GM12874 (cell line): ENCODE results near the gene ACTG1.

Experiments
- TF ChIP-seq, protein P1 (sequence below): IDR thresholded peaks from 2 replicates; pipeline ENCODE4 v1.5.1; 2011; ENCODE audit warnings: low read depth, mild to moderate bottlenecking, control low read depth, low read length, moderate library complexity; ENCODE audit not compliant: insufficient read depth

The ACTG1 gene

DNA sequence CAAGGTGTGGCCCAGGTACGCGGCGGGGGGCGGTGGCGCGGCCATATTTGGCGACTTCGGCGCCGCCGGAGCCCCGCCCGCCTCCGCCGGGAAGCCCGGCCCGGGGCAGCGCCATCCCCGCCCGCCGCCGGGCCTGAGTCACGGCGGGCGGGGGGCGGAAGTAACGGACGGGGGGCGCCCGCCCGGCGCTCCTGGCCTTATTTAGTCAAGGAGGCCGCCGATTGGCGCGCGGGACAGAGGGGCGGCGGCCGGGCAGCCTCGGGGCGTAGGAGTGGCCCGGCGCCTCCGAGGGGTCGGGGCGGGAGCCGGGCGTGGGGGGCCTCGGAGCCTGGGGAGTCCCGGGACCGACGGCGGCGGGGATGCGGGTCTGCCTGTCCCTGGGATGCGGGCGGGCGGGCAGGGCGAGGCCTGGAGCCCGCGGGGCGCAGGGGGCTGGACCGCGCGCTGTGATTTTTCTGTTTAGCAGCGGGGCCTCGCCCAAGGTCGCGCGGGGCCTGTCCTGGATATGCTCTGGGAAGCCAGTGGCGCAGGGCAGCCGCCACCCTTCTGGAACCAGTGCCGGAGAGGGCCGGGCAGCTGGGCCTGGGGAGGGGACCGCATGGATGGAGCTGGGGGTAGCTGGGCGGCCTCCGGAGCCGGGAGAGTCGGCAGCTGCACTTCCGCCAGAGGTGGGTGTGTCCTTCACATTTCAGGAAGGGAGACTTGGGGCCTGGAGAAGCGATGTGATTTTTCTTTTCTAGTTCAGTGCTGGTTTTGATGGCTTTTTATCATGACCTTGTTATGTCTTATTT, 2.3 kb upstream of the ACTG1 start:
- TF ChIP-seq, protein P1, sequence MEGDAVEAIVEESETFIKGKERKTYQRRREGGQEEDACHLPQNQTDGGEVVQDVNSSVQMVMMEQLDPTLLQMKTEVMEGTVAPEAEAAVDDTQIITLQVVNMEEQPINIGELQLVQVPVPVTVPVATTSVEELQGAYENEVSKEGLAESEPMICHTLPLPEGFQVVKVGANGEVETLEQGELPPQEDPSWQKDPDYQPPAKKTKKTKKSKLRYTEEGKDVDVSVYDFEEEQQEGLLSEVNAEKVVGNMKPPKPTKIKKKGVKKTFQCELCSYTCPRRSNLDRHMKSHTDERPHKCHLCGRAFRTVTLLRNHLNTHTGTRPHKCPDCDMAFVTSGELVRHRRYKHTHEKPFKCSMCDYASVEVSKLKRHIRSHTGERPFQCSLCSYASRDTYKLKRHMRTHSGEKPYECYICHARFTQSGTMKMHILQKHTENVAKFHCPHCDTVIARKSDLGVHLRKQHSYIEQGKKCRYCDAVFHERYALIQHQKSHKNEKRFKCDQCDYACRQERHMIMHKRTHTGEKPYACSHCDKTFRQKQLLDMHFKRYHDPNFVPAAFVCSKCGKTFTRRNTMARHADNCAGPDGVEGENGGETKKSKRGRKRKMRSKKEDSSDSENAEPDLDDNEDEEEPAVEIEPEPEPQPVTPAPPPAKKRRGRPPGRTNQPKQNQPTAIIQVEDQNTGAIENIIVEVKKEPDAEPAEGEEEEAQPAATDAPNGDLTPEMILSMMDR = no peak

DNA sequence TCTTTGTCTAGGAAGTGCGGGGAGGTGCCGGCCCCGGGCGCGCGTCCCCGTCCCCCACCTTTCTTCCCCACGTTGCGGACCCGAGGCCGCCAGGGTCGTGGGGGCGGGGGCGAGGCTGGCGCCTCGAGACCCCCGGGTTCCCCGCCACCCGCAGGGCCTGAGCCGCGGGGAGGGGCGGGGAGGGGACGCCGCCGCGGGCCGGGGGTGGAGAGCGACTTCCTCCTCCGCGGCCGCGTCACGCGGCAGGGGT, 1.8 kb upstream of the ACTG1 start:
- TF ChIP-seq, protein P1 = no peak

DNA sequence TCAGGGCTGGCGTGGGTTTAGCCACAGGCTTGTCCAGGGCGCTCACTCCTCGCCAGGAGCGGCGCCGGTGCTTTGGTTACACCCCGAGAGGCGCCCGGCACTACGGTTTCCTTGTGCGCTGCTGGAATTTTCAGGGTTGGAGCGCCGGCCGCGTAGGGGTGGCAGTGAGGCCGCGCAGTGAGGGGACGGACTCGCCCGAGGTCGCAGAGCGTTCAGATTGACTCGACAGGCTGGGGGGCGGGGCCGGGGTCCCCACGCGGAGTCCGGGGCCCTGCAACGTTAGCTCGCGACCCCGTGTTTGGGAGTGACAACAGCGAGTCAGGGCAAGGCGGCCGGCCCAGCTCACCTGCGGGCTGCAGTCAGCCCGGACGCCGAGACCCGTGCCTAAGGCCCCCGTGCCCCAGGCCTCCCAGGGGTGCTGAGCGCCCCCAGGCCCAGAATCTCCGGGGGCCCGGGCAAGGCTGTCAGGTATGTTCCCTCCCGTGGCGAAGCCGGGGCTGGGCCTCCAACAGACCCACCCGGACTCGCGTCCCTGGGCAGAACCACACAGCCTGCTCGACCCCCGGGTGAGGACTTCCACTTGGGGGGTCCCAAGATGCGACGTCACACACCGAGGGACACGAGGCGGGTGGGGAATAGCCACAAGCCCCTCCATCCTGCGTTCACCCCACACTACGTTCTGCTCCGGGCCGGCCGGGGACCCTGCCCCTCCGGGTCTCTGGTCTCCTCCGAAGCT, 1.3 kb upstream of the ACTG1 start:
- TF ChIP-seq, protein P1 = no peak

DNA sequence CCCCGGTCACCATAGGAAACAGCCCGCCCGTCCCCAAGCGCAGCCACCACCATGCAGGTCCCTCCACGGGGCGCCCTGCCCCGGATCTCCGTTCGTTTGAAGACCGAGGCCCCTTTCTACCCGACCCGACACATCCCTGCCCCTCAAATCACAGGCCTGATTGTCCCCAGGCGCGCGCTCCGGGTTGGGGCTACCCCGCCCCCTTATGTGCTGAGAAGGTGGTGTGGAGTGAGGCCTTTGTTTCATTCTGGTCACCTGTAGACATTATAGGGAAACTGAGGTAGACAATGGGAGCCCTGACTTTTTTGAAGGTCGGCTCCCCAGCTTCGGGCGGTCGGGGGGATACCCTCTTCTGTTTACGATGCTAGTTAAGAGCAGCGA, 763 bp upstream of the ACTG1 start:
- TF ChIP-seq, protein P1 = no peak

DNA sequence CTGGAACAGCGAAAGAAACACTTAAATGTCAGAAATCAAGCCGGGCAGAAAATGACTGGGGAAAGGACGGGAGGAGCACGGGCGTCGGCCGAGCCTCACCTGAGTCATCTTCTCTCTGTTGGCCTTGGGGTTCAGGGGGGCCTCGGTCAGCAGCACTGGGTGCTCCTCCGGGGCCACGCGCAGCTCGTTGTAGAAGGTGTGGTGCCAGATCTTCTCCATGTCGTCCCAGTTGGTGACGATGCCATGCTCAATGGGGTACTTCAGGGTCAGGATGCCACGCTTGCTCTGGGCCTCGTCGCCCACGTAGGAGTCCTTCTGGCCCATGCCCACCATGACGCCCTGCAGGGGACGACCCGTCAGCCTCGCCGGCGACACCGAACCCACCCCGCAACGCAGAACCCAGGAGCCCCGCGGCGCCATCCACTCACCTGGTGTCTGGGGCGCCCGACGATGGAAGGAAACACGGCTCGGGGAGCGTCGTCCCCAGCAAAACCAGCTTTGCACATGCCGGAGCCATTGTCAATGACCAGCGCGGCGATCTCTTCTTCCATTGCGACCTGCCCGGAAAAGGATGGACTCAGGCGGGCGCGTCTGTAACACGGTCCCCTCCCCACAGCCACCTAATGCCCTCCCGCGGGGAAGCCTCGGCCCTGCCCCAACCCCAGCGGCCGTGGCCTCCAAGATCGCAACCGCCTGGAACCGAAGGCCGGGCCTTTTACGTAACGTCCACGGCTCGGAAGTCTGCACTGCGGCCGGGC, 616 bp downstream of the ACTG1 start:
- TF ChIP-seq, protein P1 = no peak

DNA sequence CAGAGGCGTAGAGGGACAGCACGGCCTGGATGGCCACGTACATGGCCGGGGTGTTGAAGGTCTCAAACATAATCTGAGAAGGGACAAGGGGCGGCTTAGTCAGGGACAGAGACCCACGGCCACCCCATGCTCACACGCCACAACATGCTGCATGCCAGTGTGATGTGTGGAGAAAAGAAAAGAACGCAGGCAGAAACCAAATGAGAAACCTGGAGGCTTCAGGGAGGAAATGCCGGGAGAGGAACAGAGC, 1.1 kb downstream of the ACTG1 start:
- TF ChIP-seq, protein P1 = no peak

DNA sequence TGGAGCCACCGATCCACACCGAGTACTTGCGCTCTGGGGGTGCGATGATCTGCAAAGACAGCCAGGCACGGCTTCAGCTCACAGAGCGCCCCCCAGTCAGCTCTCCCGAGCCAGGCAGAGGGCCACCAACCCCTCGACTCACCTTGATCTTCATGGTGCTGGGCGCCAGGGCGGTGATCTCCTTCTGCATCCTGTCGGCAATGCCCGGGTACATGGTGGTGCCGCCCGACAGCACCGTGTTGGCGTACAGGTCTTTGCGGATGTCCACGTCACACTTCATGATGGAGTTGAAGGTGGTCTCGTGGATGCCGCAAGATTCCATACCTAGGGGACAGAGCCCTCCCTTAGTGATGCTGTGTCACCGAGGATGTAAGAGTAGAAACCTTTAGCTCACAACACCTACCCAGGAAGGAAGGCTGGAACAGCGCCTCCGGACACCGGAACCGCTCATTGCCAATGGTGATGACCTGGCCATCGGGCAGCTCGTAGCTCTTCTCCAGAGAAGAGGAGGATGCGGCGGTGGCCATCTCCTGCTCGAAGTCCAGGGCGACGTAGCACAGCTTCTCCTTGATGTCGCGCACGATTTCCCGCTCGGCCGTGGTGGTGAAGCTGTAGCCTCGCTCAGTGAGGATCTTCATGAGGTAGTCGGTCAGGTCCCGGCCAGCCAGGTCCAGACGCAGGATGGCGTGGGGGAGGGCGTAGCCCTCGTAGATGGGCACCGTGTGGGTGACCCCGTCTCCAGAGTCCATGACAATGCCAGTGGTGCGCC, 1.6 kb downstream of the ACTG1 start:
- TF ChIP-seq, protein P1 = no peak
